Lower lobe of right lung (tissue), 2 donors: ENCODE measurements around the gene QSOX2. TPM values are rescaled to one million over a fixed set of nuclear protein-coding genes. Genes with fewer than 3 reads are reported as not detected.

ENCODE experiments used
- ATAC-seq, 2 donors: fragments of 200-7000 bp; cut with Tn5 transposase; one replicate each; pipeline ENCODE4 v1.9.1; 2020 to 2022; ENCODE audit warnings: mild to moderate bottlenecking in 2 of 2, moderate library complexity in 2 of 2
- DNase-seq: peaks from one replicate; pipeline ENCODE4 v3.0.0-alpha.2; 2020
- H3K27ac ChIP-seq: fragments of 200-600 bp; one replicate; pipeline ENCODE4 v1.8.0; 2022
- H3K27me3 ChIP-seq: fragments of 200-600 bp; one replicate; pipeline ENCODE4 v1.8.0; 2022; ENCODE audit warnings: low read depth
- H3K36me3 ChIP-seq: fragments of 200-600 bp; one replicate; pipeline ENCODE4 v1.8.0; 2022; ENCODE audit warnings: mild to moderate bottlenecking
- H3K4me1 ChIP-seq: fragments of 200-600 bp; one replicate; pipeline ENCODE4 v1.8.0; 2022
- H3K4me3 ChIP-seq: fragments of 200-600 bp; one replicate; pipeline ENCODE4 v1.8.0; 2022; ENCODE audit warnings: mild to moderate bottlenecking
- H3K9me3 ChIP-seq: fragments of 200-600 bp; one replicate; pipeline ENCODE4 v1.8.0; 2022
- intact Hi-C: fragments of 100-400 bp; cut with DNase I; formaldehyde crosslinking; loops from one replicate; pipeline ENCODE4 v1.11.0; 2022
- total RNA-seq: library from RNA; stranded (reverse); fragmentation: NEBNext Ultra II Directional; extraction: Animal tissue kit (Norgen Biotek cat#: 25700); gene quantifications from one replicate; pipeline ENCODE4 v1.2.1, GENCODE V29; 2021
- TF ChIP-seq, protein P1 (sequence below): fragments of 200-600 bp; IDR thresholded peaks from one replicate; pipeline ENCODE4 v1.8.0; 2022; ENCODE audit warnings: antibody characterized with exemption, mild to moderate bottlenecking
- donor health status: DM: no; HTN: yes; CAD: no; lungs with severe emphysema.

QSOX2 gene
- total RNA-seq, 1 donor from 2014 or later, result 10.5 TPM

DNA sequence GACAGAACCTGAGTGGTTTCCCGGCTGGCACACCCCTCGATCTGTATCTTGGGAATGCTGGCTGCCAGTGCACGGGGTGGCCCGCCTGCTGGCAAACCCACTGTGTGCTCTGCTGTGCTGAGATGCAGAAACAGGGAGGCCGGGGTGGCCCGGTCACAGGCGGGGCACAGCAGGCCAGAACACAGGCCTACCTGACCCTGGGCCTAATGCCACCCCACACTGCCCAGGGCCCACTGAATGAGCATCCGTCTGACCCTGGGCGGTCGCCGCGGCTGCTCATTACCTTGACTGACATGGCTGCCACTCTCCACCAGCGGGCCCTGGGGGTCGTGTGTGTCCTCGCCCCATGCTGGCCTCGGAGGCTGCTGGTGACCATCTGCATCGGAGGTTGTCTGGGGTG is 14.2 kb upstream of the QSOX2 start:
- Histone ChIP-seq H3K4me3 (no peak overlapping the region), H3K9me3 (no peaks in the 10 kb centered on the region), H3K36me3 (no peaks in the 10 kb centered on the region), H3K4me1 (no peaks in the 10 kb centered on the region), H3K27me3 (peaks cover 16% of the 10 kb centered on the region), H3K27ac (no peak overlapping the region)
- ATAC-seq (no peak), DNase-seq (no peak)
- TF ChIP-seq, protein P1, sequence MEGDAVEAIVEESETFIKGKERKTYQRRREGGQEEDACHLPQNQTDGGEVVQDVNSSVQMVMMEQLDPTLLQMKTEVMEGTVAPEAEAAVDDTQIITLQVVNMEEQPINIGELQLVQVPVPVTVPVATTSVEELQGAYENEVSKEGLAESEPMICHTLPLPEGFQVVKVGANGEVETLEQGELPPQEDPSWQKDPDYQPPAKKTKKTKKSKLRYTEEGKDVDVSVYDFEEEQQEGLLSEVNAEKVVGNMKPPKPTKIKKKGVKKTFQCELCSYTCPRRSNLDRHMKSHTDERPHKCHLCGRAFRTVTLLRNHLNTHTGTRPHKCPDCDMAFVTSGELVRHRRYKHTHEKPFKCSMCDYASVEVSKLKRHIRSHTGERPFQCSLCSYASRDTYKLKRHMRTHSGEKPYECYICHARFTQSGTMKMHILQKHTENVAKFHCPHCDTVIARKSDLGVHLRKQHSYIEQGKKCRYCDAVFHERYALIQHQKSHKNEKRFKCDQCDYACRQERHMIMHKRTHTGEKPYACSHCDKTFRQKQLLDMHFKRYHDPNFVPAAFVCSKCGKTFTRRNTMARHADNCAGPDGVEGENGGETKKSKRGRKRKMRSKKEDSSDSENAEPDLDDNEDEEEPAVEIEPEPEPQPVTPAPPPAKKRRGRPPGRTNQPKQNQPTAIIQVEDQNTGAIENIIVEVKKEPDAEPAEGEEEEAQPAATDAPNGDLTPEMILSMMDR, result no peak
- intact Hi-C loops, result no loop called here

DNA sequence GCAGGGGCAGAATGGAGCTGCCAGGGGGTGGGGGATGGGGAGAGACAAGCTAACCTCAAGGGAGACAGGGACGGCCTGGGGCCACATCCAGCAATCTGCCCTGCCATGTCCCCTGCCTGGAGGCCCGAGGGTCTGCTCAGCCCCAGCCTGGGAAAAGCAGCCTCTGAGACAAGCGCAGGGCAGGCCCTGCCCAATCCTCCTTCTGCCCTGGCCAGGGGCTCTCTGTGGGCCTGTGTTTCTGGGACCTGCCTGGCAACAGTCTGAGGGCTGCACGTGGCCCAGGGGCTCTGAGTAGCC is 13.9 kb upstream of the QSOX2 start:
- Histone ChIP-seq H3K9me3 (no peaks in the 10 kb centered on the region), H3K27me3 (peaks cover 16% of the 10 kb centered on the region), H3K4me1 (no peaks in the 10 kb centered on the region), H3K4me3 (no peak overlapping the region), H3K36me3 (no peaks in the 10 kb centered on the region), H3K27ac (no peak overlapping the region)
- intact Hi-C loops, result no loop called here
- TF ChIP-seq, protein P1, result no peak
- DNase-seq (no peak), ATAC-seq (no peak)

DNA sequence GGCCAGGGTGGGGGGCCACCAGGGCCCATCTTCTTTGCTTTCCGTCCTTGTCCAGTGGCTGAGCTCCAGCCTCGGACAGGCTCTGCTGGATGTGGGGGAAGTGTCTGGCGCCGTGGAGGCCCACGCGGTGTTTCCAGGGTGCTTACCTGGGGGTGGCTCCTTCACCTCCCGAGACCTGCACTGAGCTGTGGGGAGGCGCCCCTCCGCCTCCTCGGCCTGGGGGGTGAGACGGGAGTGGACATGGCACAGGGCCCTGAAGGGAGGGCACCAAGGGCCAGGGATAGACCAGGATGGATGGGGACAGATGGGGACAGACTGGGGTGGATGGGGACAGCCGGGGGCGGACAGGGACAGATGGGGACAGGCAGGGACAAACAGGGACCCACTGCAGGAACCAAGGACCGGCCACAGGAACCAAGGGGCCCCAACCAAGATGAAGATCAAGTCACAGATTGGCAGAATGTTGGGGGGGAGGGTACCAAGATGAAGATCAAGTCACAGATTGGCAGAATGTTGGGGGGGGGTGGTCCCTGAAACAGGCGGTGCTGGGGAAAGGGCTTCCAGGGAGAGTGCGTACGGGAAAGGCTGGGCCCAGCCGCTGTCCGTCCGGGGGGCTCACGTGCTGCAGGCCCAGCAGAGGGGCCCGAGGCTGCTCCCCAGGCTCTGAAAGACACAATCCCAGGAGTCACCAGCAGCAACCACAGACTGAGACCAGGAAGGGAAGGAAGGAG is 13.3 kb upstream of the QSOX2 start:
- DNase-seq, result no peak
- H3K36me3 ChIP-seq, result no peaks in the 10 kb centered on the region
- intact Hi-C loops, result no loop called here
- peaks cover 21% of the 10 kb centered on the region for H3K27me3 ChIP-seq
- TF ChIP-seq, protein P1, result no peak
- H3K4me1 ChIP-seq, result no peaks in the 10 kb centered on the region
- ATAC-seq, result no peak
- H3K9me3 ChIP-seq, result no peaks in the 10 kb centered on the region
- H3K27ac ChIP-seq, result no peak overlapping the region
- no peak overlapping the region for H3K4me3 ChIP-seq

- intact Hi-C loops, result no loop called here
- H3K4me3 ChIP-seq, result no peak overlapping the region
- H3K27ac ChIP-seq, result no peak overlapping the region
- H3K4me1 ChIP-seq, result no peaks in the 10 kb centered on the region
- TF ChIP-seq, protein P1, result no peak
- DNase-seq (no peak), ATAC-seq (no peak)
- no peaks in the 10 kb centered on the region for H3K36me3 ChIP-seq
- no peaks in the 10 kb centered on the region for H3K9me3 ChIP-seq
- H3K27me3 ChIP-seq, result peaks cover 27% of the 10 kb centered on the region
These were observed 12.7 kb upstream of the QSOX2 start for GRCh38 chr9:136258299-136258625.

GRCh38 chr9:136257381-136258298 is 12.0 kb upstream of the QSOX2 start:
- Histone ChIP-seq H3K27me3 (peaks cover 33% of the 10 kb centered on the region), H3K4me1 (no peaks in the 10 kb centered on the region), H3K9me3 (no peaks in the 10 kb centered on the region), H3K4me3 (no peak overlapping the region), H3K36me3 (no peaks in the 10 kb centered on the region), H3K27ac (no peak overlapping the region)
- no peak for ATAC-seq
- intact Hi-C loops, result no loop called here
- no peak for DNase-seq
- TF ChIP-seq, protein P1, result no peak
